Heart left ventricle (tissue), 16 donors: ENCODE measurements around the gene GIGYF1. TPM values are rescaled to one million over a fixed set of nuclear protein-coding genes. Genes with fewer than 3 reads are reported as not detected.
A peak's percentile ranks its signal among the peaks of the same experiment; 100 is the strongest.

ENCODE experiments used
- ATAC-seq, 4 donors: fragments of 200-7000 bp; cut with Tn5 transposase; one replicate each; pipeline ENCODE4 v1.9.1; 2020 to 2022; ENCODE audit warnings: moderate library complexity in 4 of 4, mild to moderate bottlenecking in 3 of 4, moderate number of reproducible peaks in 1 of 4
- DNase-seq, 5 donors: peaks; one replicate each; pipeline ENCODE4 v3.0.0-alpha.2; 2020
- H3K27ac ChIP-seq, 12 donors: fragments of 200-600 bp; sonication (generic) in 4 of 12; one replicate each; pipeline versions ENCODE4 v1.5.0 to v1.8.0; 2016 to 2022; ENCODE audit warnings: mild to moderate bottlenecking in 2 of 12
- H3K27me3 ChIP-seq, 9 donors: fragments of 200-600 bp; sonication (generic) in 2 of 9; one replicate each; pipeline versions ENCODE4 v1.5.1 to v1.8.0; 2016 to 2022; ENCODE audit warnings: mild to moderate bottlenecking in 3 of 9
- H3K36me3 ChIP-seq, 9 donors: fragments of 200-600 bp; sonication (generic) in 2 of 9; one replicate each; pipeline versions ENCODE4 v1.5.0 to v1.8.0; 2018 to 2022; ENCODE audit warnings: mild to moderate bottlenecking in 2 of 9
- H3K4me1 ChIP-seq, 12 donors: fragments of 200-600 bp; sonication (generic) in 4 of 12; one replicate each; pipeline versions ENCODE4 v1.5.0 to v1.8.0; 2016 to 2022; ENCODE audit warnings: mild to moderate bottlenecking in 3 of 12
- H3K4me3 ChIP-seq, 12 donors: fragments of 200-600 bp; sonication (generic) in 4 of 12; one replicate each; pipeline versions ENCODE4 v1.5.0 to v1.8.0; 2017 to 2022; ENCODE audit warnings: mild to moderate bottlenecking in 9 of 12, moderate library complexity in 4 of 12
- H3K9me3 ChIP-seq, 12 donors: fragments of 200-600 bp; sonication (generic) in 4 of 12; one replicate each; pipeline versions ENCODE4 v1.5.0 to v1.8.0; 2016 to 2022; ENCODE audit warnings: mild to moderate bottlenecking in 1 of 12
- POLR2A ChIP-seq, 2 donors: fragments of 450-650 bp; IDR thresholded peaks; one replicate each; pipeline ENCODE4 v1.6.1; 2017; ENCODE audit warnings: antibody characterized with exemption in 2 of 2, mild to moderate bottlenecking in 2 of 2, moderate library complexity in 2 of 2
- WGBS, 4 donors: extraction: QIAGEN DNeasy Blood & Tissue Kit in 2 of 4; methylation state at CpG; one replicate each; pipeline versions ENCODE4 v1.1.5 to v1.1.7; 2013 to 2018; 5-methylcytosine and 5-hydroxymethylcytosine counted together
- intact Hi-C, 10 donors: fragments of 100-400 bp; cut with DNase I; formaldehyde crosslinking; loops; one replicate each; pipeline versions ENCODE4 v1.11.1 to v1.14.2; 2022
- polyA plus RNA-seq, 2 donors: library from polyadenylated mRNA; stranded (reverse); fragments of 200-250 nt; gene quantifications; one replicate each; pipeline ENCODE4 v1.2.3, GENCODE V29; 2013
- total RNA-seq, 9 donors: library from RNA; depleted of rRNA in 2 of 9; stranded (reverse); fragments of >200 nt in 2 of 9; fragmentation: NEBNext Ultra II Directional in 3 of 9; extraction: Animal tissue kit (Norgen Biotek cat#: 25700) in 3 of 9; gene quantifications; one replicate each; pipeline versions ENCODE4 v1.1.0 to v1.2.4, GENCODE V29; 2016 to 2023
- TF ChIP-seq, protein P1 (sequence below), 12 donors: fragments of 200-600 bp; sonication (generic) in 4 of 12; IDR thresholded peaks; one replicate each; pipeline versions ENCODE4 v1.5.0 to v1.8.0; 2018 to 2022; ENCODE audit warnings: antibody characterized with exemption in 12 of 12, mild to moderate bottlenecking in 5 of 12
- donor health status: ischemic (EF 13 %, LVEDD 7.1; RV severe dilation, severe dysfunction).
- donor health status: healthy with polysubstance abuse.
- donor health status: DM: no; HTN: yes; CAD: no.
- donor health status: DM: no; HTN: no; CAD: no.
- donor health status: ischemic (EF 25% LVEDD 6.9; RV normal size, moderate dysfunction).
- donor health status: ischemic (EF 25% LVEDD 5.7; RV mildly dilated, moderate dysfunction).
- donor health status: healthy.
- donor health status: DM: yes; HTN: yes; CAD: no.
- donor health status: ischemic (EF 35%, LVEDD 5.7; RV mildly dilated, moderate dysfunction).
- donor health status: nonischemic (EF 11% LVEDD 7.7; RV severe dilation, severe dysfunction).
- donor health status: DM: yes; HTN: yes; CAD: no.
- donor health status: PGD.
- donor health status: ischemic (EF 29% LVEDD 5.4; RV normal size, mild dysfunction).
- donor health status: nonischemic (EF 23%, LVEDD 6.1; RV moderate dilation, normal function).

Gene GIGYF1
- total and polyA plus RNA-seq, 11 donors, result 12.9 to 31.7 (median 23.2) TPM

DNA sequence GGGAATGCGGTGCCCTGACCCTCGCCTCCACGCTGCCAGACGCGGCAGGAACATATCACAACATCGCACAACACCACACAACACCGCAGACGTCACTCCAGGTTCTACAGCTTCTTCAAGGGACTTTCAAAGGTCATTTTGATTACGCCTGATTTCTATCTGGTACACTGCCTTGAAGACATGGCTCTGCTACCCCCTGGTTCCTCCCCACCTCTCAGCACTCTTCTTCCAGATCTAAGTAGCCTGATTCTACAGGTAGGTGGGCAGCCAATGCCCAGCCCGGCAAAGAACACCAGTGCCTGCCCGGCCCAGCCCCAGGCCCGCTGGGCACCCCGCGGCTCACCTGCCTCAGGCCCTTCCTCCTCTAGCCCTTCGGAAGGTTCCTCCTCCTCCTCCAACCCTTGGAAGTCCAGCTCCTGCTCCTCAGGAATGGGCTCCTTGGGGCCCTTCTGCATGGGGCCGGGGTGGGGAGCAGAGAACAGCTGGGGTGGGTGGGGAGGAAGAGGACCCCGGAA lies 8.4 kb downstream of the GIGYF1 start:
- intact Hi-C loops, result loop anchor here in 2 of 10 donors (5.0 kb wide), 2 partner anchors 63 to 123 kb away; no protein-coding TSS in a partner anchor
- no peak for ATAC-seq
- 87 to 92% (median 88%) methylated on average over 15 to 17 of the region's 17 CpGs for WGBS, 4 donors

GRCh38 chr7:100685049-100685605 lies 8.9 kb downstream of the GIGYF1 start:
- intact Hi-C loops, result loop anchor here in 2 of 10 donors (5.0 kb wide), 2 partner anchors 63 to 123 kb away; no protein-coding TSS in a partner anchor

More for the DNA sequence above, 8.4 kb downstream of the GIGYF1 start:
- H3K36me3 ChIP-seq, result peaks cover 3 to 88% (median 80%) of the 10 kb centered on the region in 9 donors
- H3K27me3 ChIP-seq, result no peaks in the 10 kb centered on the region
- H3K9me3 ChIP-seq, result no peaks in the 10 kb centered on the region
- H3K27ac ChIP-seq, result no peak overlapping the region
- peaks cover 0 to 31% (median 18%) of the 10 kb centered on the region in 12 donors for H3K4me1 ChIP-seq
- DNase-seq, result no peak
- TF ChIP-seq, protein P1, sequence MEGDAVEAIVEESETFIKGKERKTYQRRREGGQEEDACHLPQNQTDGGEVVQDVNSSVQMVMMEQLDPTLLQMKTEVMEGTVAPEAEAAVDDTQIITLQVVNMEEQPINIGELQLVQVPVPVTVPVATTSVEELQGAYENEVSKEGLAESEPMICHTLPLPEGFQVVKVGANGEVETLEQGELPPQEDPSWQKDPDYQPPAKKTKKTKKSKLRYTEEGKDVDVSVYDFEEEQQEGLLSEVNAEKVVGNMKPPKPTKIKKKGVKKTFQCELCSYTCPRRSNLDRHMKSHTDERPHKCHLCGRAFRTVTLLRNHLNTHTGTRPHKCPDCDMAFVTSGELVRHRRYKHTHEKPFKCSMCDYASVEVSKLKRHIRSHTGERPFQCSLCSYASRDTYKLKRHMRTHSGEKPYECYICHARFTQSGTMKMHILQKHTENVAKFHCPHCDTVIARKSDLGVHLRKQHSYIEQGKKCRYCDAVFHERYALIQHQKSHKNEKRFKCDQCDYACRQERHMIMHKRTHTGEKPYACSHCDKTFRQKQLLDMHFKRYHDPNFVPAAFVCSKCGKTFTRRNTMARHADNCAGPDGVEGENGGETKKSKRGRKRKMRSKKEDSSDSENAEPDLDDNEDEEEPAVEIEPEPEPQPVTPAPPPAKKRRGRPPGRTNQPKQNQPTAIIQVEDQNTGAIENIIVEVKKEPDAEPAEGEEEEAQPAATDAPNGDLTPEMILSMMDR (IDR thresholded peaks at IDR 0.05), result no peak
- no peak for TF ChIP-seq POLR2A (IDR thresholded peaks at IDR 0.05)
- H3K4me3 ChIP-seq, result no peak overlapping the region

GRCh38 chr7:100684534-100685042 lies 9.5 kb downstream of the GIGYF1 start:
- no peaks in the 10 kb centered on the region for H3K27me3 ChIP-seq
- H3K4me1 ChIP-seq, result peaks cover 0 to 29% (median 12%) of the 10 kb centered on the region in 12 donors
- no peaks in the 10 kb centered on the region for H3K9me3 ChIP-seq
- ATAC-seq, result no peak
- peak in 1 of 5 donors; percentile 26 for DNase-seq
- TF ChIP-seq, protein P1 (IDR thresholded peaks at IDR 0.05), result no peak
- TF ChIP-seq POLR2A (IDR thresholded peaks at IDR 0.05), result no peak
- no peak overlapping the region for H3K4me3 ChIP-seq
- peaks cover 3 to 94% (median 88%) of the 10 kb centered on the region in 9 donors for H3K36me3 ChIP-seq
- H3K27ac ChIP-seq, result no peak overlapping the region
- intact Hi-C loops, result loop anchor here in 3 of 10 donors (5.0 kb wide), 3 partner anchors 62 to 212 kb away; no protein-coding TSS in a partner anchor
- 91 to 94% (median 92%) methylated on average over 13 to 16 of the region's 16 CpGs for WGBS, 4 donors

More at GRCh38 chr7:100685049-100685605, 8.9 kb downstream of the GIGYF1 start:
- ATAC-seq, result no peak
- Histone ChIP-seq H3K4me1 (peaks cover 0 to 29% (median 14%) of the 10 kb centered on the region in 12 donors), H3K27me3 (no peaks in the 10 kb centered on the region), H3K36me3 (peaks cover 3 to 92% (median 84%) of the 10 kb centered on the region in 9 donors), H3K9me3 (no peaks in the 10 kb centered on the region), H3K27ac (no peak overlapping the region), H3K4me3 (no peak overlapping the region)
- DNase-seq, result peak in 1 of 5 donors; percentile 41
- no peak for TF ChIP-seq POLR2A (IDR thresholded peaks at IDR 0.05)
- TF ChIP-seq, protein P1 (IDR thresholded peaks at IDR 0.05), result no peak
- WGBS, 4 donors, result 83 to 93% (median 90%) methylated on average over 17 to 18 of the region's 18 CpGs
